ENCODE results near the gene TSHZ1.
"Not testable (repeated sequence)": the region's sequence is repeated elsewhere in the genome, so short reads cannot be mapped to it uniquely, and the experiment has no call there.

TSHZ1 gene

GRCh38 chr18:75185460-75185859, 25.1 kb upstream of the TSHZ1 start:
- DNase-seq: no peak

GRCh38 chr18:75187702-75188101, 22.9 kb upstream of the TSHZ1 start:
- not testable (repeated sequence) for DNase-seq

DNA sequence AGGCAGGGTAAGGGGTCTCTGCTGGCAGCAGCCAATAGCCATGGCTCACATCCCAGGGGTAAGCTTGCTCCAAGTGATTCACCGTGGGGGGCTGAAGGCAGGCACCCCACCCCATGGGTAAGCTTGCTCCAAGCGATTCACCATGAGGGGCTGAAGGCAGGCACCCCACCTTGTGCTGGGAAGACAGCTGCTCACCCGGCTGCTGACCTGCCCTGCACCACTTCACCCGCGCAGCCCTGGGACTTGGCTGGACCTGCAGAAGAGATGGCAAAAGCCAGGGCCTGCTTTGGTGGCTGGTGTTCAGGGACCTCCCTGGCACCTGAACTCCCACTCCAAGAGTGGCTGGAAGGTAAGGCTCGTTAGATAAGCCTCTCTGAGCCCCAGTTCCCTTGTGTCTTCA, 20.9 kb upstream of the TSHZ1 start:
- no peak for DNase-seq

GRCh38 chr18:75192899-75193298, 17.7 kb upstream of the TSHZ1 start:
- DNase-seq: no peak

DNA sequence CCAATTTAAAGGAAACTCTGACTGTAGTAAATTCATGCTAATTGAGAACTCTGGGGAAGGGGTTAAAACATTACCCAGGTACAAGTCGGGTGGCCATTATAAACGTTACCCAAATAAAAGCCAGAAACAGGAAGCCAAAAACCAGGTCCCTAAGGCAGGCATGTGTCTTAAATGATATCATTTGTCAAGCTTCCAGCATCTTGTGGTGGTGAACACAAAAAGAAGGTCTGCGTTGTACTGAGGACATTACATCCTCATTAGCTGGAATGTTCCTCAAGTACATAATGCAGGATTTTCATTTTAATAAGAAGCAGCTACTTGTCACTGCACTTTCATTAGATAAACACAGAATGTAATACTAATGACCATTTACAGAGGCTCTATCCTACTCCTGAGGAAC, 12.6 kb upstream of the TSHZ1 start:
- no peak for DNase-seq

GRCh38 chr18:75199327-75199726, 11.3 kb upstream of the TSHZ1 start:
- DNase-seq: no peak

GRCh38 chr18:75200071-75200470, 10.5 kb upstream of the TSHZ1 start:
- no peak for DNase-seq

- DNase-seq: no peak
These were observed 9.9 kb upstream of the TSHZ1 start for GRCh38 chr18:75200605-75201280.

DNA sequence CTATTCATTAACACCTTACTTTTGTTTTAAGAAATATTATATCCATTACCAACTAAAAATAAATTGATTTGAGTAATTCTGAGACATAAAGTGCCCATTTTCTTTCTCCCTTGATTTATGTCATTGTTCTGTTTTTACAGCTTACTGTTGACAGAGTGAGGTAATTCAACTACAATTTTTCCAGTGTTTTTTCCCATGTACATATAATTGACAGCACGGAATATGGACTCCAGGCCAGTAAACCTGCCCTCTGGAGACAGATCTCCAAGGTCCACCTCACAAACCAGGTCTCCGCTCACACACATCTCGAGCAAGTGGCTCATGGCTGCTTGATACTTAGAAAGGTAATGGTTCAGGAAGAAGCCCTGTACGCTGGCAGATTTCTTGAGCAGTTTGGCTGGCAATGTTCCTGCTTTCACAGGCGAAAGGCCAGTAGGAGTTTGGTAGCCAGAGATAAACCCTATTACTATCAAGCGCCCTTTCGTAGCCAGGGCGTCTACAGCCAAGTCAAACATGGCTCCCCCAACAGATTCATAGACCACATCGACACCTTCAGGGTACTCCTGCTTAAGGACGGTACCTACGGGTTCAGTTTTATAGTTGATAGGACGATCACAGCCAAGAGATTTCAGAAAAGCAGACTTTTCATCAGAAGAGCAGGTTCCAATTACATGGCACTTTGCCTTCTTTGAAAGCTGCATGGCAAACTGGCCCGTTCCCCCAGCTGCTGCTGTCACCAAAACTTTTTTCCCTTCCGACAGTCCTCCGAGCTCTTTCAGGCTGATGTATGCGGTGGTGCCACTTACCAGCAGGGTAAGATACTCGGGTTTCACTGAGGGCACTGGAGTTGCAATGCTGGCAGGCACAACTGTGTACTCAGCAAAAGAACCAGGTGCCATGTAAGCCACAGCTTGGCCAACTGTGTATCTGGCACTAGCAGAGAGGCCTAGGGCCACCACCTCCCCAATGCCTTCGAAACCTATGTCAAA, 9.0 kb upstream of the TSHZ1 start:
- DNase-seq: no peak

DNA sequence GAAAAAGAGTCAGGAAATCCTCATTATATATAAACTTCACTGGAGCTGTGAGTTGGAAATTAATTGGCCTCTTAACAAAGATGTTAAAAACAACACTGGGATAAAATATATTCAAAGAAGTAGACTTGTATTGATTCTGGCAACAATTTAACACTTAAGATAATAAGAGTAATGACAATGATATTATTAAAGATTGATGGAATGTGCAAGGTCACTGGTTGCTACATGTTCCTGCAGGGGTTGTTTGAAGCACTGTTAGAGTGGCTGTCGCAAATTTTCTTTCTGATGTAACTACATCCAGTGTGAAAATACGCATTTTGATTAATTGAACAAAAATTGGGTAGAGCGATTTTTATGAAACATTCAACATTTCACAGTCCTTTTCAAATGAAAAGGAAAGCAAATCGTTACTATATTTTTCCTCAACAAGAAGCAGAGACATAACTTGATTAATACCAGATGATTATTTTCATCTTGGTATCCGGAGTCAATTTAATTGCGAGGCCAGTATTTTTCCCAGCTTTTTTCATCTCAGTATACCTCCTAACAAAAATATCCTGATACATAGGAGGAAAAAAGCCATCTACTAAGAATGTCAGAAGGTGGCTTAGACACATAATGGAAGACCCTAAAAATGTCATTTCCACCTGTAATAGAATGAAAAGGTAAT, 7.8 kb upstream of the TSHZ1 start:
- DNase-seq: no peak

- no peak for DNase-seq
These were observed 7.0 kb upstream of the TSHZ1 start for GRCh38 chr18:75203416-75204268.

DNA sequence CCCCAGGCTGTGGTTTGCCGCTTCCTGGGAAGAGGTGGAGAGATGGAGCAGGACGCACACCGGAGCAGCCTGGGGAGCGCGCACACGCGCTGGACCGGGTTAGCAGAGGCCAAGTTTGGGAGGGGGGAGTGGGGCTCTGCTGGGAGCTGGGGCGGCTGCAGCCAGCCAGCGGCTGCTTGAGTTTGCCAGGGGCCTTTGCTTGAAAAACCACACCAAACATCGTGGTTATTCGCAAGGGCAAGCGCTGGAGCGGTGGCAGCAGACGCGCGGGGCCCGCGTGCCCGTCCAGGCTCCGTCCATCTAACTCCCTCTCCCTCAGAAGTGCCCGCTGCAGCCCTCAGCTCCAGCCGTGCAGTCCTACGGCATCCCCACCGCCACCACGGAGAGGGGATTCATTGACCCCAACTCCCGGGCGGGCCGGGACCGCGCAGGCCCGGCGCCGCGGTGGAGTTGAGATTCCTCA, 6.3 kb upstream of the TSHZ1 start:
- DNase-seq: no peak

GRCh38 chr18:75204732-75205513, 5.7 kb upstream of the TSHZ1 start:
- DNase-seq: no peak

- no peak for DNase-seq
These were observed 5.0 kb upstream of the TSHZ1 start for GRCh38 chr18:75205514-75206132.

DNA sequence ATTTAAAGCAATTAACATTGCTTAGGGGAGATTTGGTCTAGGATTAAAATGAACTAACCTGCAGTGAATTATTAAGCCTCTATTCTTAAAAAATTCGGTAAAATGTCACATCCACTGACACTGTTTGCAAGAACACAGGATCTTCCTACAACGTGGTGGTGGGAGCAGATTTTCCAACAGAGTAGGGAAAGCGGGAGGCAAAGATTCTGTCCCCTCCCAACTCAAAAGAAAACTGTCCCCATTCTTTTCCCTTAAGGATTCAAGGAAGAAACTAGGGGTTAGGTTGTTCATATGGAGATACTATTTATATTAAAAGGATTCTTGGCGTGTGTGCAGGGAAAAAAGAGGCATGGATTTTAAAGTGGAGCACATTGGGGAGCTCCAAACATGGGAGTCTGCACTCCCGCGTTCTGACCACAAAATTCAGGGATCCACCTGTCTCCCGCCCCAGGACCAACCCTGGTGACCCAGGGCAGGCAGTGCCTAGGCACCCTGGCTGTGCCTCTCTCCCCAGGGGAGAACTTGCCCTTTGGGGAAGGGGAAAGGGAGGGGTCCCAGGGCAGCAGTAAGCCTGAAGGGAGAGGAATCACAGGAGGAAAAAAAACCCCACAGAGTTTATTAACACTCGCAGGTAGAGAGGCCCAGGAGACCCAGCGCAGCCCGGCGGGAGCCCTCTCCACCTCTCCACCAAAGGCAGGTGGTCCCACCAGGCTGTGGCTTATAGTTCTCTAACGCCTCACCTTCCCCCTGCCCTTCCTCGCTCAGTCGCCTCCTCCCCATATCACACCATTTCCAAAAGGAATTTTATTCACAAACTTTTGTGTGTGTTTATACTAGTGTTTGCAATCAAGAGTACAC, 3.9 kb upstream of the TSHZ1 start:
- DNase-seq: no peak

DNA sequence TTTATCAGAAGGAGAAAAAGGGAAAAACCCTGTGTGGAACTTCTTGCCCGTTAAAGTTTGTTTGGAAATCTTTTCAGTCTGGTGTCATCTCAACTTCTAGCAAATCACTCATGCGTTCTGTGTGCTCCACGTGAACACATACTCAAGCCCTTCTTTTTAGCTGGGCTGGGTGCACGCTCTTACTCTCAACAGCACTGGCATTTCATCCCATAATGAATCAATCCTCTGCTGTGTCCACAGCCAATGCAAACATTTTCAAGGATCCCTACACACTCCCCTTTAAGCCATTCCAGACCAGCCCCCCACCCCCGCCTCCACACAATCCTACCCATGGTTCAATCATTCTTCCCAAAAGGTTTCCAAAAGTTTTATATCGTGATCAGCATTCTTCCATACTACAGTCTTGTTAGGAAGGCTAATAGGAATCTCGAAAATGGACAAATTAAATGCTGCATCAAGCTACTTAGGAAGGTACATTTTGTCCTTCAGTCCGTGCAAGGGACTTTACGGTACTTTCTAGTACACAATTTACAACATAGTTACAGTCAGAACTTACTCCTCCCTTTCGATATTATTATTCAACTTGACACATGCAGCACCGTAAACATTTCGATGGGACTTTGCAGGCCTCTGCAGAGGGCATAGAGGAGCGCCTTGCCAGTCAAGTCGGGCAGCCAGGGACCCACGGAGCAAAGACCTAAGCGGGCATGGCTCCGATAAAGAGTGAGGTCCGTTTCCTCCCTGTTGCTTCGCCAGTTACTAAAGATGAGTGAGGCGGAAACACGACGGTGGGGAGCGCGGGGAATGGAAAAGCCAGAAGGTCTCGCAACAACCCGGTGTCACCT, 3.1 kb upstream of the TSHZ1 start:
- DNase-seq: no peak

DNA sequence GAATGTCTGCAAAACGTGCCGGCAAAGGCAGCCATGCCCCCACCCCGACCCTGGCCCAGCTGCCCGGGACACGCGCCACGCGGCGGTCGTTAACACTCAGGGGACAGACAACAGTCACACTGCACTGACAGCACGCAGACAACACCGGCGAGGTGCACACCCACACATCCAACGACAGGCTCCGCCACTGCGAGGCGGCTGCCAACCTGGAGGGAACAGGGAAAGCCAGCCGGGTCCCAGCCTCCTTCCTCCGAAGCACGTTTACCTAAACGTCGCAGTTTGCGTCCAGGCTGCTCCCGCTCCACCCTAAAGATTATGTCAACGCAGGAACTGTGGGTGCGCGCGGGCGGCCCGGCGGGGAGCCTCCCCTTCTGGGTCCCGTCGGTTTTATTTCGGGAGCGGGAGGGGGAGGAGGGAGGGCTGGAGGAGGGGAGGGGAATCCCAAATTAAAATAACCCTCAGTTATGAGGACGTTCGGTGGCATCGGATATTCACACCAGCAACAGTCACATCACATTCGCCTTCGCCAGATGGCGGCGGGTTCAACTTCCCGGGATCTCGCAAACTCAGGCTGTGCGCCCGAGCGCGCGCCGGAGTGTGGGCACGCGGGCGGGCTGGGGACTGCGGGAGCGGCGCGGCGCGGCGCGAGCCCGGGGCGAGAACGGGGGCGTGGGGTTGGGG, 2.3 kb upstream of the TSHZ1 start:
- DNase-seq: no peak

GRCh38 chr18:75208836-75209128, 1.8 kb upstream of the TSHZ1 start:
- DNase-seq: no peak

Data from NCI-H187 treated with DMSO at 0.1 percent for 48 hours (cell line).